Osteoblast (primary cell): ENCODE measurements around the gene ARL8B. TPM values are rescaled to one million over a fixed set of nuclear protein-coding genes. Genes with fewer than 3 reads are reported as not detected.
"Not testable (repeated sequence)": the region's sequence is repeated elsewhere in the genome, so short reads cannot be mapped to it uniquely, and the experiment has no call there.

Experiments
- DNase-seq: peaks from one replicate; pipeline ENCODE4 v3.0.0; 2011; ENCODE audit warnings: low spot score, mixed read lengths; ENCODE audit not compliant: insufficient read length; ENCODE audit errors: missing footprints
- H2AFZ ChIP-seq: 2 replicates; pipeline ENCODE4 v1.6.0; 2011; ENCODE audit warnings: mild to moderate bottlenecking, low read length
- H3K27ac ChIP-seq: 2 replicates; pipeline ENCODE4 v1.5.1; 2011; ENCODE audit warnings: mild to moderate bottlenecking, low read depth, low read length, moderate library complexity
- H3K27me3 ChIP-seq: 2 replicates; pipeline ENCODE4 v1.6.0; 2012; ENCODE audit warnings: mild to moderate bottlenecking, control low read depth, inconsistent platforms, low read length, moderate library complexity; ENCODE audit not compliant: insufficient read depth
- H3K36me3 ChIP-seq: 2 replicates; pipeline ENCODE4 v1.5.1; 2011; ENCODE audit warnings: mild to moderate bottlenecking, low read length, control low read depth, moderate library complexity; ENCODE audit not compliant: insufficient read depth
- H3K4me1 ChIP-seq: 2 replicates; pipeline ENCODE4 v1.5.1; 2011; ENCODE audit warnings: mild to moderate bottlenecking, low read length, control low read depth, moderate library complexity; ENCODE audit not compliant: insufficient read depth
- H3K4me2 ChIP-seq: 2 replicates; pipeline ENCODE4 v1.6.0; 2011; ENCODE audit warnings: mild to moderate bottlenecking, low read length; ENCODE audit not compliant: insufficient read depth
- H3K4me3 ChIP-seq: fragments of 200-600 bp; sonication (generic); 3 replicates; pipeline ENCODE4 v1.5.1; 2012; ENCODE audit warnings: mild to moderate bottlenecking, low read length, inconsistent platforms; ENCODE audit not compliant: insufficient read depth
- H3K79me2 ChIP-seq: 2 replicates; pipeline ENCODE4 v1.6.0; 2012; ENCODE audit warnings: mild to moderate bottlenecking, low read length, control low read depth, inconsistent platforms; ENCODE audit not compliant: insufficient read depth
- H3K9me3 ChIP-seq: 2 replicates; pipeline ENCODE4 v1.5.1; 2011; ENCODE audit warnings: low read depth, low read length, control low read depth
- H4K20me1 ChIP-seq: 2 replicates; pipeline ENCODE4 v1.6.0; 2012; ENCODE audit warnings: mild to moderate bottlenecking, low read length, control low read depth; ENCODE audit not compliant: insufficient read depth
- CTCF ChIP-seq: IDR thresholded peaks from 2 replicates; pipeline ENCODE4 v1.5.1; 2011; ENCODE audit warnings: mild to moderate bottlenecking, low read depth, low read length, moderate library complexity; ENCODE audit errors: extremely low read depth
- total RNA-seq: library from RNA; depleted of rRNA; stranded (reverse); fragments of >200 nt; gene quantifications from 2 replicates; pipeline ENCODE4 v1.2.3, GENCODE V29; 2012

ARL8B gene
- total RNA-seq, 1 donor: 90.8 TPM

- no peaks in the 10 kb centered on the region for H4K20me1 ChIP-seq
- H3K27ac ChIP-seq: no peak overlapping the region
- H3K27me3 ChIP-seq: no peaks in the 10 kb centered on the region
- no peak overlapping the region for H3K4me2 ChIP-seq
- no peak for DNase-seq
- no peak for TF ChIP-seq CTCF
- H3K9me3 ChIP-seq: no peaks in the 10 kb centered on the region
- no peaks in the 10 kb centered on the region for H3K4me1 ChIP-seq
- no peak overlapping the region for H2AFZ ChIP-seq
- no peaks in the 10 kb centered on the region for H3K36me3 ChIP-seq
- no peaks in the 10 kb centered on the region for H3K79me2 ChIP-seq
- H3K4me3 ChIP-seq: no peak overlapping the region
Measured at GRCh38 chr3:5102532-5102931, 19.6 kb upstream of the ARL8B start.

DNA sequence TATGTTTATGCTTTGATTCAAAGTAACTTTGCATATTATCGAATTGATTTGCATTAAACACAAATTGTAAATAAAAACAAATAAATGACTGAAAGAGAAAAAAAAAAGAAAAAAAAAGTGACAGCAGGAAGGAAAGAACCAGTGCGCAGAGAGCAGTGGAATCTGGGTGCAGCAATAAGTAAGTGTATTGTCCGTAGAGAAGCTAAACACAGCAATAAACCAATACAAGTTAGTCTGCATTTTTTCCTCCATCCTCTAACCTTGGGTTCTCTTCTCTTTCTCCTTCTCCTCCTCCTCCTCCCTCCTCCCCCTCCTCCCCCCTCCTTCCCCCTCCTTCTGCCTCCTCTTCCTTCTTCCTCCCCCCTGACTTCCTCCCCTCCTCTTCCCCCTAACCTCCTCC is 18.3 kb upstream of the ARL8B start:
- no peak for TF ChIP-seq CTCF
- no peak overlapping the region for H3K27ac ChIP-seq
- H3K36me3 ChIP-seq: no peaks in the 10 kb centered on the region
- H3K27me3 ChIP-seq: no peaks in the 10 kb centered on the region
- H3K4me2 ChIP-seq: no peak overlapping the region
- H3K4me3 ChIP-seq: no peak overlapping the region
- DNase-seq: no peak
- H3K79me2 ChIP-seq: no peaks in the 10 kb centered on the region
- no peaks in the 10 kb centered on the region for H4K20me1 ChIP-seq
- H2AFZ ChIP-seq: no peak overlapping the region
- H3K9me3 ChIP-seq: no peaks in the 10 kb centered on the region
- H3K4me1 ChIP-seq: no peaks in the 10 kb centered on the region

- H3K79me2 ChIP-seq: no peaks in the 10 kb centered on the region
- no peak overlapping the region for H2AFZ ChIP-seq
- no peaks in the 10 kb centered on the region for H3K36me3 ChIP-seq
- no peak for TF ChIP-seq CTCF
- no peak overlapping the region for H3K27ac ChIP-seq
- DNase-seq: no peak
- H3K4me3 ChIP-seq: no peak overlapping the region
- H3K4me1 ChIP-seq: no peaks in the 10 kb centered on the region
- no peak overlapping the region for H3K4me2 ChIP-seq
- H3K9me3 ChIP-seq: no peaks in the 10 kb centered on the region
- no peaks in the 10 kb centered on the region for H4K20me1 ChIP-seq
- no peaks in the 10 kb centered on the region for H3K27me3 ChIP-seq
Measured at GRCh38 chr3:5105050-5105449, 17.0 kb upstream of the ARL8B start.

- H3K4me3 ChIP-seq, H3K9me3 ChIP-seq, H3K27me3 ChIP-seq, DNase-seq, H4K20me1 ChIP-seq, H3K36me3 ChIP-seq, H2AFZ ChIP-seq, H3K27ac ChIP-seq, H3K4me2 ChIP-seq, H3K79me2 ChIP-seq, H3K4me1 ChIP-seq: not testable (repeated sequence)
Measured at GRCh38 chr3:5106371-5106770, 15.7 kb upstream of the ARL8B start.

- H3K36me3 ChIP-seq, H3K27ac ChIP-seq, H3K4me1 ChIP-seq, H3K79me2 ChIP-seq, H2AFZ ChIP-seq, DNase-seq, H3K27me3 ChIP-seq, H4K20me1 ChIP-seq, H3K9me3 ChIP-seq, H3K4me2 ChIP-seq, H3K4me3 ChIP-seq: not testable (repeated sequence)
Measured at GRCh38 chr3:5106933-5107334, 15.2 kb upstream of the ARL8B start.
